K562 (cell line): ENCODE data around the gene GALNT18.

Source experiments
- CREB1 ChIP-seq, 2 experiments: sonication (generic) in 1 of 2; formaldehyde crosslinking in 1 of 2; IDR thresholded peaks; 2 replicates each; pipeline versions ENCODE4 v1.6.1 to v1.8.0; 2012 to 2022; ENCODE audit warnings: inconsistent platforms in 1 of 2, mild to moderate bottlenecking in 1 of 2, missing genetic modification reagents in 1 of 2, moderate library complexity in 1 of 2
- CREM ChIP-seq: IDR thresholded peaks from 2 replicates; pipeline ENCODE4 v1.6.1; 2014; ENCODE audit warnings: antibody characterized with exemption, low read depth
- FOXK2 ChIP-seq, 2 experiments: fragments of 450-650 bp; IDR thresholded peaks in 1 of 2; conservative IDR thresholded peaks in 1 of 2; 2 replicates each; pipeline ENCODE4 v1.6.1; 2016; ENCODE audit warnings: low read depth in 2 of 2, mild to moderate bottlenecking in 1 of 2
- HDAC1 ChIP-seq, 2 experiments: fragments of 450-650 bp; IDR thresholded peaks; 2 replicates each; pipeline ENCODE4 v1.6.1; 2016 to 2017; ENCODE audit warnings: inconsistent platforms in 1 of 2, mild to moderate bottlenecking in 1 of 2, moderate library complexity in 1 of 2
- HNRNPK ChIP-seq: fragments of 200-400 bp; formaldehyde crosslinking; IDR thresholded peaks from one replicate; pipeline ENCODE4 v1.6.1; 2018; ENCODE audit warnings: mild to moderate bottlenecking, low read depth, low read length; ENCODE audit not compliant: poor library complexity, severe bottlenecking
- JUN ChIP-seq, 2 experiments: sonication (generic) in 1 of 2; formaldehyde crosslinking in 1 of 2; IDR thresholded peaks; 2 replicates each; pipeline versions ENCODE4 v1.6.1 to v1.8.0; 2012 to 2022; ENCODE audit warnings: borderline replicate concordance in 2 of 2, mild to moderate bottlenecking in 2 of 2, improper control_type of control experiment in 1 of 2, low read depth in 1 of 2, low read length in 1 of 2, missing genetic modification reagents in 1 of 2
- MXI1 ChIP-seq: IDR thresholded peaks from 2 replicates; pipeline ENCODE4 v1.6.1; 2011; ENCODE audit warnings: low read depth, mild to moderate bottlenecking, improper control_type of control experiment, low read length
- NFIX ChIP-seq: fragments of 250-450 bp; sonication (Bioruptor Pico); IDR thresholded peaks from 2 replicates; pipeline ENCODE4 v1.4.0; 2020; ENCODE audit warnings: low read depth, mild to moderate bottlenecking, moderate library complexity
- SMAD2 ChIP-seq: fragments of 150-350 bp; IDR thresholded peaks from 2 replicates; pipeline ENCODE4 v1.6.1; 2014; ENCODE audit warnings: low read depth, mild to moderate bottlenecking, low read length
- SP1 ChIP-seq: sonication (generic); formaldehyde crosslinking; IDR thresholded peaks from 2 replicates; pipeline ENCODE4 v1.8.1; 2022; ENCODE audit warnings: mild to moderate bottlenecking, missing genetic modification reagents
- TAF1 ChIP-seq: IDR thresholded peaks from 2 replicates; pipeline ENCODE4 v1.6.1; 2011; ENCODE audit warnings: mild to moderate bottlenecking, low read length, moderate library complexity; ENCODE audit not compliant: insufficient read depth, control insufficient read depth, severe bottlenecking; ENCODE audit errors: extremely low read depth
- TF ChIP-seq, protein P1 (sequence below), 3 experiments: IDR thresholded peaks in 2 of 3; conservative IDR thresholded peaks in 1 of 3; 2 replicates each; pipeline ENCODE4 v1.5.1; 2011 to 2012; ENCODE audit warnings: low read length in 3 of 3, mild to moderate bottlenecking in 3 of 3, control low read depth in 2 of 3, improper control_type of control experiment in 1 of 3, inconsistent platforms in 1 of 3, low read depth in 1 of 3, mixed read lengths in 1 of 3, moderate library complexity in 1 of 3; ENCODE audit not compliant: insufficient read depth in 2 of 3
- TF ChIP-seq, protein P2 (sequence below): sonication (generic); formaldehyde crosslinking; IDR thresholded peaks from 2 replicates; pipeline ENCODE4 v1.8.0; 2022; ENCODE audit warnings: missing genetic modification reagents, mild to moderate bottlenecking, borderline replicate concordance

DNA sequence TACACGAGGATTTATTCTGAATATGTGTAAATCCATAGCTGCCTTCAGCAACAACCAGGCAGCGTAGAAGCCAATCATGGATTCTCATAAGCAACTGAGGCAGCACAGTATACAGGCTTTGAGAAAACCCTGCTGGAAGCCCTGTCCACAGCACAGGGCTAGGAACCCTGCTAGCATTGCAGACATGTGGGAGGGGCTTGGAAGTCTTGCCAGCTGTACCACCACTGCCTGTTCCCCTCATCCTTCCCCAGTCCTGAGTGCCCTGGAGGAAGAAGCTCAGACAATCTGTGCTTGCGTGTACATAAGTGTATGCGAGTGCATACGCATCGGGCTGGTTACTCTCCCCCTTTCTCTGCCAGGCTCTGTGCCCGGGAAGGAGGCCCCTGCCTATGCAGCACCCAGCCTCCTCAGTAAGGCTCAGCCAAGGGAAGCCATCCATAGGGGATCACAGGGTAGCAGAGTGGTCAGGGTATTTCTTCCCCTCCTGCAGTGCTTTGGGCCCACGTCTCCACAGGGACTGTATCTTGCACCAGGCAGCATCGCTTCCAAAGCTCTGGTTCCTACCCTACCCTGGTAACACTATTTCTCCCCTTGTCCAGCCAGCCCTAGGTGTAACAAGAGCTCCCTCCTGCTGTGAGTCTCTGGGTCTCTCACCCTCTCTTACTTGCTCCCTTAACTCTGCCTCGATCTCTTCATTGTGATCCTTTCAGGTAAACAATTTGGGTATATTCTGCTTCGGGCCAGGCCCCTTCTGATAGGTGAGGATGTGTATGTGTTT lies 90.5 kb downstream of the GALNT18 start:
- TF ChIP-seq FOXK2 (conservative IDR thresholded peaks at IDR 0.05 in 1 of 2, IDR thresholded peaks at IDR 0.05 in 1 of 2; ENCODE audit: low read depth in 2 of 2) = no peak
- TF ChIP-seq HDAC1 (IDR thresholded peaks at IDR 0.05) = no peak
- TF ChIP-seq SP1 (CRISPR knock-in tag) = no peak
- no peak for TF ChIP-seq TAF1
- TF ChIP-seq SMAD2 = no peak
- TF ChIP-seq, protein P1, sequence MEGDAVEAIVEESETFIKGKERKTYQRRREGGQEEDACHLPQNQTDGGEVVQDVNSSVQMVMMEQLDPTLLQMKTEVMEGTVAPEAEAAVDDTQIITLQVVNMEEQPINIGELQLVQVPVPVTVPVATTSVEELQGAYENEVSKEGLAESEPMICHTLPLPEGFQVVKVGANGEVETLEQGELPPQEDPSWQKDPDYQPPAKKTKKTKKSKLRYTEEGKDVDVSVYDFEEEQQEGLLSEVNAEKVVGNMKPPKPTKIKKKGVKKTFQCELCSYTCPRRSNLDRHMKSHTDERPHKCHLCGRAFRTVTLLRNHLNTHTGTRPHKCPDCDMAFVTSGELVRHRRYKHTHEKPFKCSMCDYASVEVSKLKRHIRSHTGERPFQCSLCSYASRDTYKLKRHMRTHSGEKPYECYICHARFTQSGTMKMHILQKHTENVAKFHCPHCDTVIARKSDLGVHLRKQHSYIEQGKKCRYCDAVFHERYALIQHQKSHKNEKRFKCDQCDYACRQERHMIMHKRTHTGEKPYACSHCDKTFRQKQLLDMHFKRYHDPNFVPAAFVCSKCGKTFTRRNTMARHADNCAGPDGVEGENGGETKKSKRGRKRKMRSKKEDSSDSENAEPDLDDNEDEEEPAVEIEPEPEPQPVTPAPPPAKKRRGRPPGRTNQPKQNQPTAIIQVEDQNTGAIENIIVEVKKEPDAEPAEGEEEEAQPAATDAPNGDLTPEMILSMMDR (IDR thresholded peaks at IDR 0.05 in 2 of 3, conservative IDR thresholded peaks at IDR 0.05 in 1 of 3; ENCODE audit: insufficient read depth in 2 of 3, low read depth in 1 of 3, low read length in 3 of 3) = no peak
- TF ChIP-seq CREB1 (IDR thresholded peaks at IDR 0.05) = no peak
- no peak for TF ChIP-seq CREB1 (CRISPR knock-in tag; IDR thresholded peaks at IDR 0.05)
- no peak for TF ChIP-seq NFIX
- no peak for TF ChIP-seq HNRNPK
- TF ChIP-seq, protein P2, sequence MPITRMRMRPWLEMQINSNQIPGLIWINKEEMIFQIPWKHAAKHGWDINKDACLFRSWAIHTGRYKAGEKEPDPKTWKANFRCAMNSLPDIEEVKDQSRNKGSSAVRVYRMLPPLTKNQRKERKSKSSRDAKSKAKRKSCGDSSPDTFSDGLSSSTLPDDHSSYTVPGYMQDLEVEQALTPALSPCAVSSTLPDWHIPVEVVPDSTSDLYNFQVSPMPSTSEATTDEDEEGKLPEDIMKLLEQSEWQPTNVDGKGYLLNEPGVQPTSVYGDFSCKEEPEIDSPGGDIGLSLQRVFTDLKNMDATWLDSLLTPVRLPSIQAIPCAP = no peak
- TF ChIP-seq CREM = no peak
- no peak for TF ChIP-seq MXI1
- TF ChIP-seq JUN (IDR thresholded peaks at IDR 0.05; ENCODE audit: borderline replicate concordance, low read depth, low read length) = no peak
- no peak for TF ChIP-seq JUN (CRISPR knock-in tag; IDR thresholded peaks at IDR 0.05; ENCODE audit: borderline replicate concordance)
